ES-I3 (cell line): Measurements from ENCODE around the gene GBA3.

Experiments used
- H3K36me3 ChIP-seq: 2 replicates; pipeline ENCODE4 v1.6.1; 2013; ENCODE audit warnings: mild to moderate bottlenecking, low read length, control low read depth, moderate library complexity; ENCODE audit not compliant: insufficient read depth
- H3K4me1 ChIP-seq: 2 replicates; pipeline ENCODE4 v1.6.1; 2013; ENCODE audit warnings: mild to moderate bottlenecking, control low read depth, low read length; ENCODE audit not compliant: insufficient read depth
- H3K9ac ChIP-seq: 2 replicates; pipeline ENCODE4 v1.6.1; 2013; ENCODE audit warnings: low read depth, mild to moderate bottlenecking, low read length, moderate library complexity
- H3K9me3 ChIP-seq: 2 replicates; pipeline ENCODE4 v1.6.1; 2013; ENCODE audit warnings: mild to moderate bottlenecking, low read length, moderate library complexity; ENCODE audit not compliant: control insufficient read depth, insufficient read depth

The GBA3 gene

GRCh38 chr4:22778547-22779163 is 85.9 kb downstream of the GBA3 start:
- no peaks in the 10 kb centered on the region for H3K36me3 ChIP-seq

GRCh38 chr4:22780317-22780716 is 87.6 kb downstream of the GBA3 start:
- H3K36me3 ChIP-seq = no peaks in the 10 kb centered on the region
- no peak overlapping the region for H3K9ac ChIP-seq
- H3K4me1 ChIP-seq = peaks cover 11% of the 10 kb centered on the region; the same call in 1 of the 2 replicates
- H3K9me3 ChIP-seq = no peaks in the 10 kb centered on the region

More at GRCh38 chr4:22778547-22779163, 85.9 kb downstream of the GBA3 start:
- Histone ChIP-seq H3K4me1 (peaks cover 11% of the 10 kb centered on the region; the same call in 1 of the 2 replicates), H3K9me3 (no peaks in the 10 kb centered on the region), H3K9ac (no peak overlapping the region)

DNA sequence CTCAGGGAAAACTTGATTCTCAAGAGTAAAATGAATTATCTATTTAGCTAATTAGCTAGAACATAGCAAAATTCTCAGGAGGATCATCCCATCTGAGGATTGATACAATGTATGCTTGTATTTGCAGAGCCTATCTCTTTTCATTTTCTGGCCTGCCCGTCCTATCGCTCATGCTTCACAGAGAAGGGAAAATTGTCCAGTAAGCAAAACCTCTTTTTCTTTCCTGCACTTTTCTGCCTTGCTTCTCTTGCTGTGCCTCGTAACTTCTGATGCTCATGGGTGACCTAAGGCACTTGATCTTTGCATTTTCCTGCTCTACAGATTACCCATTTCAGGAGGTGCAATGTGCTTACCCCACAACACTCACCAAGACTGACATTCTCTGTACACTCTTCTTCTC is 88.1 kb downstream of the GBA3 start:
- H3K9ac ChIP-seq = no peak overlapping the region

GRCh38 chr4:22787753-22788375 is 95.1 kb downstream of the GBA3 start:
- Histone ChIP-seq H3K36me3 (no peaks in the 10 kb centered on the region), H3K4me1 (no peaks in the 10 kb centered on the region)

More for the DNA sequence above, 88.1 kb downstream of the GBA3 start:
- Histone ChIP-seq H3K4me1 (peaks cover 11% of the 10 kb centered on the region; the same call in 1 of the 2 replicates), H3K9me3 (no peaks in the 10 kb centered on the region), H3K36me3 (no peaks in the 10 kb centered on the region)

DNA sequence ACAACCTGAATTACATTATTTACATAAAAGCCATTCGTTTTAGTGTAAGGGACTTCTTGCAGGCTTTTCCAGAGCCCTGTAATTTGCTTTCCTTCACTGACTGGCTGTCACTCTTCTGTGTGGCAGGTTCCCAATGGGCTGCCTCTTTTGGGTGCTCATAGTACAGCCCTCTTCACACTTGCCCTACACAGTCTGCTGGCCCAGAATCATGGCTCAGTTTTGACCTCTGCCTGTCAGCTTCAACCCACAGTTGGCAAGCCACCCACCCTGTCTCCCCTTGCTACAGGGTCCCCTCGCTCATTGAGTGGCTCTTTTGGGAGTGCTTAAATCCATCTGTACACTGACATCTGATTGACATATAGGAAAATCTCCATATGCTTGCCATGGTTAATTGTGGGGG is 97.9 kb downstream of the GBA3 start:
- H3K36me3 ChIP-seq = no peaks in the 10 kb centered on the region
- no peak overlapping the region for H3K9ac ChIP-seq
- no peaks in the 10 kb centered on the region for H3K4me1 ChIP-seq
- no peaks in the 10 kb centered on the region for H3K9me3 ChIP-seq

More at GRCh38 chr4:22787753-22788375, 95.1 kb downstream of the GBA3 start:
- no peaks in the 10 kb centered on the region for H3K9me3 ChIP-seq
- H3K9ac ChIP-seq = no peak overlapping the region

DNA sequence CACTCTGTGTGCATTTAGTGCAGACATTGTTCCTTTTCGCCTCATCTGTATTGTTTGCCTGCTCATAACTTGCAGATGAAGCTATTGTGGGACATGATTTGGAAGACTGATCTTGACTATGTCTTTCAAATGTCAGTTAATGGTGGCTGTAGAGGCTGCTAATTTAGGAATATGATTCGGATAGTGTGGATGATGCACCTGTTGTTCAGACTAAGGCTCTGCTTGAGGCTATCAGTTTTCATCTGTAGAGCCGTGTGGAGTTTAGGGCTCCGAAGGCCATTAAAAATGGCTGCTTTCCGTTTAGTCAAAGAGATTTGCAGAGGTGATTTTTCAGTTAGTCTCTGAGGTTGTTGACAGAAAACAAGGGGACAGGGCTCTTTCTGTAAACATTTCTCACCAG is 102.0 kb downstream of the GBA3 start:
- no peaks in the 10 kb centered on the region for H3K4me1 ChIP-seq
- no peaks in the 10 kb centered on the region for H3K9me3 ChIP-seq
- H3K36me3 ChIP-seq = no peaks in the 10 kb centered on the region
- no peak overlapping the region for H3K9ac ChIP-seq

- H3K9me3 ChIP-seq = no peaks in the 10 kb centered on the region
- no peaks in the 10 kb centered on the region for H3K36me3 ChIP-seq
- H3K4me1 ChIP-seq = no peaks in the 10 kb centered on the region
- no peak overlapping the region for H3K9ac ChIP-seq
Measured at GRCh38 chr4:22801391-22801790, 108.7 kb downstream of the GBA3 start.

GRCh38 chr4:22802876-22803275 is 110.1 kb downstream of the GBA3 start:
- Histone ChIP-seq H3K36me3 (no peaks in the 10 kb centered on the region), H3K9ac (no peak overlapping the region), H3K4me1 (no peaks in the 10 kb centered on the region), H3K9me3 (no peaks in the 10 kb centered on the region)

DNA sequence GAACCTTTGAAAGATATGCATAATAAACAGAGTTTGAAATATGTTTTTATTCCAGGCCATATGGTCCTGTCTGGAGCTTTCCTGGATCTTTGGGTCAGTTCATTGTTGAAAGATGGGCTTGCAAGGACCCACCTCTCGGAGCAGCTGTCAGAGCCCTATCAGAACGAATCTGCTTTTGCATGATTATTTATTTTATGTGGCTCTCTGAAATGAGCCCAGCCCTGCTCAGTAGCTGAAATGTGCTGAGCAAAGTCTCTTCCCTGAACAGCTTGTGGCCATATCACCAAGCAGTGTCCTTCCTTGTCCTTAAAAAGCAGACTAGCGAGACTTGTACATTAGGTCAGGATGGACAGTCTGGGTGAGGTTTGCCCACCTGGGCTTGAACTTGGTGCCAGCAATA is 110.8 kb downstream of the GBA3 start:
- Histone ChIP-seq H3K9me3 (no peaks in the 10 kb centered on the region), H3K4me1 (no peaks in the 10 kb centered on the region), H3K9ac (no peak overlapping the region), H3K36me3 (no peaks in the 10 kb centered on the region)

DNA sequence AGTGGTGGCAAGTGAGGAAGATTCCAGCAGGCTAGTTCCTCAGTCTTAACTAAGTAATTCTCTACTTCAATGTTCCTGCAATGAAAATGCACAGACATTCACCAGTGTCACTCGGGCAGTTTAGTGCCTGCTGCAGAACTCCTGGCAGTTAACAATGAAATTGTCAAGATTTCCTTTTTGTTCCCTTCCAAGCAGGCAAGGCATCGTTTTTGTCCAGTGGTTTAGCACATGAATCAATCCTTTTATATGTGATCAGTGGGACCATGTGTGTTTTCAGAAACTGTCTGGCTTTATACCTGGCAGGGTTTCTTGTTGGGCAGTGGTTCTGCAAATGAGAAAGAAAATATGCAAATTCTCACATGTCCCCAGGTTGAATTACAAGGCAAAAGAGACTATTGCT is 122.2 kb downstream of the GBA3 start:
- Histone ChIP-seq H3K9ac (no peak overlapping the region), H3K9me3 (no peaks in the 10 kb centered on the region), H3K4me1 (no peaks in the 10 kb centered on the region), H3K36me3 (no peaks in the 10 kb centered on the region)

DNA sequence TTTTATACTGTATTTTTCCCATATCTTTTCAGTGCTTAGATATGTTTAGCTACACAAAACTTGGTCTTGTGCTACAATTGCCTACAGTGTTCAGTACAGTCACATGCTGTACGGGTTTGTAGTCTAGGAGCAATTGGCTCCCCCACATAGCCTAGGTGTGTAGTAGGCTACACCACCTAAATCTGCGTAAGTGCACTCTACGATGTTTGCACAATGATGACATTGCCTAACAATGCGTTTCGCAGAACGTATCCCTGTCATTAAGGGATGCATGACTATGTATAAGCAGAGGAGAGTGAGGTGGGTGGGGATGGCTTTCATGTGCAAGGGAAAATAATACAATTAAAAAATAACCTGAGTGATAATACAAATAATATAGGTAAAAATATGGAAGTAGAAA is 131.4 kb downstream of the GBA3 start:
- Histone ChIP-seq H3K4me1 (no peaks in the 10 kb centered on the region), H3K36me3 (no peaks in the 10 kb centered on the region), H3K9ac (no peak overlapping the region), H3K9me3 (no peaks in the 10 kb centered on the region)

DNA sequence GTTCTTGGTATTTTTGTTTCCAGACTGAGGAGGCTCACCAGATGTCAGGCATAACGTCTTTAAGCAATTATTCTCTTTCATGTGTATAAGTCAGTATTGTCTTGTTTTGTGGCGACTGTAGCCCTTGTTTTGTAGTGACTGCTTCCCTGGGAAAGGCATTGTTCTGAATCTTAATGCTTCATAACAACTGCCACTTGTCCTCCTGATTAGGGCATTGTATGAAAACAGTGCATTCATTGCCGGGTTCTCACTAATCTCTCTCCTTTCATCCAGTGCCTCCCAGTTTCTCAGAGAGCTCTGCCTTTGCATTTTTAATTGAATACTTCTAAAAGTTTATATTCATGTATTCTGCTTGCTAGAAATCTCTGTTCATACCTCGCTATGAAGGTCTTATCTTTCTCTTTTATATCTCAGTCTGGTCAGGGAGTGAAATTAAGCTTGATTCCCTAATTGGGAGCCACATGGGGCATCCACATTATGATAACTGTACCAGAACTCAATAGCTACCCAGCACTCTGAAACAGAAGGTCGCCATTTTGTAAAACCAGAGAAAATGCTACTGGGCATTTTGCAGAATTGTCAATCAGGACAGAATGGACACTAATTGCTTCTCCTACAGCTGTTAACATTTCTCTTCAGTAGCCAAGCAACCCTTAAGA is 149.8 kb downstream of the GBA3 start:
- Histone ChIP-seq H3K36me3 (no peaks in the 10 kb centered on the region), H3K4me1 (no peaks in the 10 kb centered on the region), H3K9me3 (no peaks in the 10 kb centered on the region), H3K9ac (no peak overlapping the region)

GRCh38 chr4:22848332-22848731 is 155.6 kb downstream of the GBA3 start:
- Histone ChIP-seq H3K4me1 (no peaks in the 10 kb centered on the region; the same call in 1 of the 2 replicates), H3K9ac (no peak overlapping the region), H3K36me3 (no peaks in the 10 kb centered on the region), H3K9me3 (no peaks in the 10 kb centered on the region)

- H3K9ac ChIP-seq = no peak overlapping the region
- H3K9me3 ChIP-seq = no peaks in the 10 kb centered on the region
- no peaks in the 10 kb centered on the region; the same call in 1 of the 2 replicates for H3K4me1 ChIP-seq
- H3K36me3 ChIP-seq = no peaks in the 10 kb centered on the region
Measured at GRCh38 chr4:22850055-22850454, 157.3 kb downstream of the GBA3 start.

GRCh38 chr4:22850630-22851029 is 157.9 kb downstream of the GBA3 start:
- Histone ChIP-seq H3K9ac (no peak overlapping the region), H3K4me1 (no peaks in the 10 kb centered on the region; the same call in 1 of the 2 replicates), H3K36me3 (no peaks in the 10 kb centered on the region), H3K9me3 (no peaks in the 10 kb centered on the region)
